Kidney capillary endothelial cell (primary cell): ENCODE measurements around the gene UBQLN1.
"Not testable (repeated sequence)": the region's sequence is repeated elsewhere in the genome, so short reads cannot be mapped to it uniquely, and the experiment has no call there.

ENCODE experiments used
- DNase-seq: peaks from one replicate; pipeline ENCODE4 v3.0.0-alpha.2; 2018; ENCODE audit warnings: low spot score

UBQLN1 gene

GRCh38 chr9:83630938-83631457 lies 76.8 kb downstream of the UBQLN1 start:
- no peak for DNase-seq

GRCh38 chr9:83629433-83630104 lies 78.2 kb downstream of the UBQLN1 start:
- no peak for DNase-seq

DNA sequence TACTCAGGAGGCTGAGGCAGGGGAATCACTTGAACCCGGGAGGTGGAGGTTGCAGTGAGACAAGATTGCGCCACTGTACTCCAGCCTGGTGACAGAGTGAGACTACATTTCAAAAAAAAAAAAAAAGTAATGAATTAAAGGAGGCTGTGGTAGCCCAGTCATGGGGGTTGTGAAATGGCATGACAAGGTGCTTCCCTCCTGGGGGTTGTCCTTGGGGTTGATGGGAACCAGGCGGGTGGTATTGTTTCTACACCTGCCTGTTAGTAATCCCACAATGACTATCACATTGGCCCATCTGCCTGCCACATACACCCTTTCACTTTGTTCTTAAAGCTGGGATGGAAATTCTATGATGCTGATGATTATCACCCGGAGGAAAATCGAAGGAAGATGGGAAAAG lies 79.2 kb downstream of the UBQLN1 start:
- DNase-seq: no peak

GRCh38 chr9:83625178-83625577 lies 82.6 kb downstream of the UBQLN1 start:
- DNase-seq: no peak

- peak; percentile 26 for DNase-seq
Measured at GRCh38 chr9:83623679-83624076, 84.1 kb downstream of the UBQLN1 start.

GRCh38 chr9:83622939-83623678 lies 84.6 kb downstream of the UBQLN1 start, which contains the start of gene IDNK:
Gene IDNK (plus strand): TSS chr9:83623143. CDS start chr9:83623172, 29 bp downstream.
- peak; percentile 53 for DNase-seq

GRCh38 chr9:83622433-83622938 lies 85.3 kb downstream of the UBQLN1 start:
- DNase-seq: peak; percentile 8

GRCh38 chr9:83620841-83621636 lies 86.7 kb downstream of the UBQLN1 start:
- DNase-seq: peak; percentile 40

GRCh38 chr9:83617299-83617698 lies 90.5 kb downstream of the UBQLN1 start:
- DNase-seq: no peak

DNA sequence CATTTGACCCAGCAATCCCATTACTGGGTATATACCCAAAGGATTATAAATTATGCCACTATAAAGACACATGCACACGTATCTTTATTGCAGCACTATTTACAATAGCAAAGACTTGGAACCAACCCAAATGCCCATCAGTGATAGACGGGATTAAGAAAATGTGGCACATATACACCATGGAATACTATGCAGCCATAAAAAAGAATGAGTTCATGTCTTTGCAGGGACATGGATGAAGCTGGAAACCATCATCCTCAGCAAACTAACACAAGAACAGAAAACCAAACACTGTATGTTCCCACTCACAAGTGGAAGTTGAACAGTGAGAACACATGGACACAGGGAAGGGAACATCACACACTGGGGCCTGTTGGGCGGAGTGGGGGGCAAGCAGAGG lies 94.5 kb downstream of the UBQLN1 start:
- DNase-seq: not testable (repeated sequence)
